Mesenchymal stem cell (in vitro differentiated cells and primary cell): ENCODE measurements around the gene PCDH15.

Source experiments
- DNase-seq: peaks from one replicate; pipeline ENCODE4 v3.0.0-alpha.2; 2013
- H2AFZ ChIP-seq: one replicate; pipeline ENCODE4 v1.6.1; 2013; ENCODE audit warnings: low read depth, mild to moderate bottlenecking, control low read depth, inconsistent platforms, low read length, moderate library complexity
- H2AK5ac ChIP-seq: 2 replicates; pipeline ENCODE4 v1.6.1; 2013; ENCODE audit warnings: low read length, moderate library complexity, mild to moderate bottlenecking, inconsistent platforms; ENCODE audit not compliant: severe bottlenecking
- H2BK120ac ChIP-seq: one replicate; pipeline ENCODE4 v1.6.1; 2013; ENCODE audit warnings: low read depth, mild to moderate bottlenecking, inconsistent platforms, low read length, moderate library complexity
- H2BK12ac ChIP-seq, 2 experiments: one replicate each; pipeline ENCODE4 v1.6.1; 2013; ENCODE audit warnings: inconsistent platforms in 2 of 2, low read length in 2 of 2, mild to moderate bottlenecking in 2 of 2, moderate library complexity in 2 of 2, control low read depth in 1 of 2
- H2BK15ac ChIP-seq: one replicate; pipeline ENCODE4 v1.6.1; 2013; ENCODE audit warnings: mild to moderate bottlenecking, low read depth, inconsistent platforms; ENCODE audit not compliant: poor library complexity, severe bottlenecking
- H2BK5ac ChIP-seq: 2 replicates; pipeline ENCODE4 v1.6.1; 2013; ENCODE audit warnings: low read depth, mild to moderate bottlenecking, low read length, control low read depth, inconsistent platforms; ENCODE audit not compliant: poor library complexity, severe bottlenecking
- H3K14ac ChIP-seq, 2 experiments: one replicate each; pipeline ENCODE4 v1.6.1; 2013; ENCODE audit warnings: inconsistent platforms in 2 of 2, low read length in 2 of 2, control low read depth in 1 of 2, mild to moderate bottlenecking in 1 of 2, moderate library complexity in 1 of 2
- H3K18ac ChIP-seq, 2 experiments: one replicate each; pipeline ENCODE4 v1.6.1; 2013; ENCODE audit warnings: inconsistent platforms in 2 of 2, low read length in 2 of 2, control low read depth in 1 of 2, low read depth in 1 of 2, mild to moderate bottlenecking in 1 of 2
- H3K23ac ChIP-seq, 2 experiments: one replicate each; pipeline ENCODE4 v1.6.1; 2013; ENCODE audit warnings: inconsistent platforms in 2 of 2, low read length in 2 of 2, mild to moderate bottlenecking in 2 of 2, moderate library complexity in 2 of 2, control low read depth in 1 of 2
- H3K27ac ChIP-seq: 2 replicates; pipeline ENCODE4 v1.5.1; 2013; ENCODE audit warnings: mild to moderate bottlenecking, moderate library complexity, low read length, control low read depth, inconsistent platforms; ENCODE audit not compliant: poor library complexity, severe bottlenecking
- H3K27me3 ChIP-seq, 2 experiments: 2 replicates each; pipeline versions ENCODE4 v1.6.1 to v1.7.0; 2013; ENCODE audit warnings: low read length in 2 of 2, mild to moderate bottlenecking in 2 of 2, moderate library complexity in 2 of 2, control low read depth in 1 of 2, inconsistent platforms in 1 of 2; ENCODE audit not compliant: control insufficient read depth in 1 of 2, insufficient read depth in 1 of 2
- H3K36me3 ChIP-seq, 2 experiments: 2 replicates each; pipeline versions ENCODE4 v1.6.1 to v1.7.0; 2013; ENCODE audit warnings: low read length in 2 of 2, control low read depth in 1 of 2, inconsistent platforms in 1 of 2, low read depth in 1 of 2, mild to moderate bottlenecking in 1 of 2; ENCODE audit not compliant: insufficient read depth in 2 of 2, control insufficient read depth in 1 of 2
- H3K4ac ChIP-seq, 2 experiments: one replicate each; pipeline ENCODE4 v1.6.1; 2013; ENCODE audit warnings: inconsistent platforms in 2 of 2, low read length in 2 of 2, mild to moderate bottlenecking in 2 of 2, moderate library complexity in 2 of 2, control low read depth in 1 of 2, low read depth in 1 of 2
- H3K4me1 ChIP-seq: 2 replicates; pipeline ENCODE4 v1.6.1; 2013; ENCODE audit warnings: low read depth, low read length, control low read depth; ENCODE audit not compliant: control insufficient read depth, insufficient read depth
- H3K4me2 ChIP-seq: 2 replicates; pipeline ENCODE4 v1.6.1; 2013; ENCODE audit warnings: low read length, mild to moderate bottlenecking, inconsistent platforms; ENCODE audit not compliant: poor library complexity, severe bottlenecking
- H3K4me3 ChIP-seq, 2 experiments: 2 replicates each; pipeline versions ENCODE4 v1.5.1 to v1.7.0; 2013; ENCODE audit warnings: low read length in 2 of 2, mild to moderate bottlenecking in 2 of 2, control low read depth in 1 of 2, low read depth in 1 of 2; ENCODE audit not compliant: insufficient read depth in 1 of 2
- H3K79me1 ChIP-seq: replicated peaks from 2 replicates; pipeline ENCODE4 v1.6.1; 2013; ENCODE audit warnings: mild to moderate bottlenecking, control low read depth, low read length, inconsistent platforms; ENCODE audit not compliant: poor library complexity, severe bottlenecking
- H3K9ac ChIP-seq: 2 replicates; pipeline ENCODE4 v1.7.0; 2013; ENCODE audit warnings: mild to moderate bottlenecking, low read length, moderate library complexity
- H3K9me3 ChIP-seq: 2 replicates; pipeline ENCODE4 v1.7.0; 2013; ENCODE audit warnings: mild to moderate bottlenecking, low read length; ENCODE audit not compliant: control insufficient read depth
- H4K8ac ChIP-seq: one replicate; pipeline ENCODE4 v1.6.1; 2013; ENCODE audit warnings: inconsistent platforms, mild to moderate bottlenecking, low read length, moderate library complexity
- H4K91ac ChIP-seq: one replicate; pipeline ENCODE4 v1.6.1; 2013; ENCODE audit warnings: mild to moderate bottlenecking, low read length, inconsistent platforms
- WGBS: methylation state at CpG from one replicate; pipeline ENCODE4 v1.1.7; 2013; ENCODE audit warnings: mixed read lengths; 5-methylcytosine and 5-hydroxymethylcytosine counted together

Gene PCDH15

DNA sequence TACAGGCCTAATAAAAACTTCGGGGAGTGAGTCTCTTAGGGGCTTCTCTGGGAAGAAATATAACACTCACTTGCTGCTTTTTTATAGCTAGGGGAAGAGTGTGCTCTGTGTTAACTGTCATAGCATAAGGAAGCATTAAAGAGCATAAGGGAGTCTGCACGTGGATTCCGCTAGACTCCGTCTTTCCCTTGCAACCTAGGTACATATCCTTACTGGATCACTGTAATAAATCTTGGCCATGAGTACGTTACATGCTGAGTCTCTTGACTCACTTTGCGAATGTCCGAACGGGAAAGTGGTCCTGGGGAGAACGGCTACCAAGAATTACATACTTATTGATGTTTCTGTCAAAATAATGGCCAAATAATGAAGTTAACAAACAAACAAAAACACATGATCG lies 1029.3 kb downstream of the PCDH15 start:
- H3K36me3 ChIP-seq: no peaks in the 10 kb centered on the region
- no peak overlapping the region for H4K8ac ChIP-seq
- H3K79me1 ChIP-seq: no peaks in the 10 kb centered on the region
- no peak overlapping the region for H3K14ac ChIP-seq
- H3K27me3 ChIP-seq: no peaks in the 10 kb centered on the region
- no peak overlapping the region for H3K18ac ChIP-seq
- peak overlapping the region; percentile 4 for H3K4me2 ChIP-seq
- no peak overlapping the region for H2AK5ac ChIP-seq
- H2BK5ac ChIP-seq: no peak overlapping the region
- H2BK12ac ChIP-seq: no peak overlapping the region
- H3K23ac ChIP-seq: no peak overlapping the region
- WGBS: 31% methylated on average over 4 of the region's 10 CpGs
- H2BK120ac ChIP-seq: no peak overlapping the region
- H3K9ac ChIP-seq: no peak overlapping the region
- H3K27ac ChIP-seq: no peak overlapping the region
- no peak overlapping the region for H4K91ac ChIP-seq
- no peak overlapping the region for H2BK15ac ChIP-seq
- no peaks in the 10 kb centered on the region for H3K4me1 ChIP-seq
- H3K4me3 ChIP-seq: no peak overlapping the region
- DNase-seq: no peak
- H2AFZ ChIP-seq: no peak overlapping the region
- H3K4ac ChIP-seq: no peak overlapping the region
- H3K9me3 ChIP-seq: no peaks in the 10 kb centered on the region

DNA sequence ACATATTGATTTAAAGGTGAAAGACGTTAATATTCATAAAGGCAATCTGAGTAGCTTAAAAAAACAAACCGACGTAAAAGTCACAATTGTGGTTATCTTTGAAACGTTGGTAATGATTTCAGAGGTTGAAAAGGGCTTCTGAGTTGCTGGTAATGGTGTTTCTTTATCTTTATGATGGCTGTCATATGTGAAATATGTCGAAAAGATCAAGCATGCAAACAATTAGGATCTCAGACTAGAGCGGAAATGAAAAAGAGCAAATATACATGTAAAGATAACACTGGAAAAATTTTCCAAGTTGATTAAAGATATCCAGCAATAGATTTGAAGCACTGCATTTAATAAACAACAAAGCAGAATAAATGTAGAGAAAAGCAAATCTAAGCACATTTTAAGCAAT lies 1030.1 kb downstream of the PCDH15 start:
- Histone ChIP-seq H3K4ac (no peak overlapping the region), H3K36me3 (no peaks in the 10 kb centered on the region), H4K8ac (no peak overlapping the region), H3K27ac (no peak overlapping the region), H2BK15ac (no peak overlapping the region), H3K9me3 (no peaks in the 10 kb centered on the region), H3K23ac (no peak overlapping the region), H3K18ac (no peak overlapping the region), H2AK5ac (no peak overlapping the region), H2BK12ac (no peak overlapping the region), H3K4me3 (no peak overlapping the region), H3K4me2 (no peak overlapping the region), H3K27me3 (no peaks in the 10 kb centered on the region), H3K14ac (no peak overlapping the region), H3K9ac (no peak overlapping the region), H4K91ac (no peak overlapping the region), H2BK120ac (no peak overlapping the region), H3K4me1 (no peaks in the 10 kb centered on the region), H2AFZ (no peak overlapping the region), H2BK5ac (no peak overlapping the region), H3K79me1 (no peaks in the 10 kb centered on the region)
- no peak for DNase-seq
- 72% methylated on average over 4 of the region's 6 CpGs for WGBS

DNA sequence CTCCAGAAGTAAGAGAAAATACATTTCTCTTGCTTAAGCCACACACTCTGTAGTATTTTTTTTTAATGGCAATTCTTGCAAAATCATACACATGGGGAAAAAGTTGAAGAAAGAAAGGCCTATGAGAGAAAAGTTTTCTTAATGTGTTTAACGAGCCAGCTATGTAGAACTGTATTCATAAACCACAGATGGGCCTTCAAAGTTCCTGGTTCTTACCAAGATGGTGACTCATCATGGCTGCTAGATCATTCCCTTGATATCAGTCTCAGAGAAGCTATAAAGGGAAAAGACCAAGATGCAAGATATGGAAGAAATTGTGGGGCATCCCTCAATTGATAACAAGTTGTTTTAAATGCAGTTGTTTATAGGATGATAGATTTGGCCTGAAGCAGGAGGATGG lies 1035.7 kb downstream of the PCDH15 start:
- H3K4me2 ChIP-seq: no peak overlapping the region
- no peak overlapping the region for H3K18ac ChIP-seq
- H3K27me3 ChIP-seq: no peaks in the 10 kb centered on the region
- no peak overlapping the region for H4K91ac ChIP-seq
- H2BK12ac ChIP-seq: no peak overlapping the region
- peak; percentile 88 for DNase-seq
- H2BK15ac ChIP-seq: no peak overlapping the region
- no peak overlapping the region for H3K27ac ChIP-seq
- no peak overlapping the region for H2AFZ ChIP-seq
- no peak overlapping the region for H3K4ac ChIP-seq
- H3K79me1 ChIP-seq: no peaks in the 10 kb centered on the region
- H2BK120ac ChIP-seq: no peak overlapping the region
- H3K36me3 ChIP-seq: no peaks in the 10 kb centered on the region
- H3K9ac ChIP-seq: no peak overlapping the region
- 39% methylated on average over 1 of the region's 1 CpG for WGBS
- no peaks in the 10 kb centered on the region for H3K4me1 ChIP-seq
- H2AK5ac ChIP-seq: no peak overlapping the region
- no peak overlapping the region for H3K23ac ChIP-seq
- H4K8ac ChIP-seq: no peak overlapping the region
- no peak overlapping the region for H2BK5ac ChIP-seq
- H3K4me3 ChIP-seq: no peak overlapping the region
- no peaks in the 10 kb centered on the region for H3K9me3 ChIP-seq
- no peak overlapping the region for H3K14ac ChIP-seq

DNA sequence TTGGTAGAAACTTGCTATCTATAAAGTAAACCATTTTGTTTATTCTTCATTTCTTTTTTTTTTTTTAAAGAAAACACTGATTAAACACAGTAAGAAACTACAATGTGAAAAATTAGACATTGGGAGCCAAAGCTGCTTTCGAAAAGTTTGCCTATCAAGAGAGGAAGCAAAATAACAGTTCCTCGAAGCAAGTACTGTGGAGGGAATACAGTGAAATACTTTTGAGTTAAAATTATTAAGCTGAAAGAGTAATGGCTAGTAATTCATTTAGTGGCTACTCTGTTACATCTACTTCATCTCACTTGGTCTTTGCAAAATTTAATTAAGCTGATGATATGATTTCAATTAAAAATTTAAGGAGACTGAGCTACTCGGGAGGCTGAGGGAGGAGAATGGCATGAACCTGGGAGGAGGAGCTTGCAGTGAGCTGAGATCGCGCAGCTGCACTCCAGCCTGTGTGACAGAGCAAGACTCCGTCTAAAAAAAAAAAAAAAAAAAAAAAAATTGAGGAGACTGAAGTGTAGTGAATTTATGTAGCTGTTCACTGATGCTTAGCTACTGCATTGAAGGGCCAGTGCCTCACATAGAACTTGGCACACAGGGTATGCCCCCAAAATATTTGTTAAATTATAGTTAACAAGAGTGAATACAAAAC lies 1046.3 kb downstream of the PCDH15 start:
- no peak overlapping the region for H3K4me3 ChIP-seq
- H3K4me1 ChIP-seq: no peaks in the 10 kb centered on the region
- H3K4ac ChIP-seq: no peak overlapping the region
- H3K18ac ChIP-seq: no peak overlapping the region
- DNase-seq: peak; percentile 13
- no peaks in the 10 kb centered on the region for H3K79me1 ChIP-seq
- H2BK5ac ChIP-seq: no peak overlapping the region
- H3K14ac ChIP-seq: no peak overlapping the region
- no peak overlapping the region for H2BK12ac ChIP-seq
- H3K9me3 ChIP-seq: no peaks in the 10 kb centered on the region
- no peak overlapping the region for H4K8ac ChIP-seq
- H2BK120ac ChIP-seq: no peak overlapping the region
- no peak overlapping the region for H2AK5ac ChIP-seq
- no peak overlapping the region for H3K23ac ChIP-seq
- no peak overlapping the region for H2BK15ac ChIP-seq
- no peaks in the 10 kb centered on the region for H3K36me3 ChIP-seq
- no peak overlapping the region for H4K91ac ChIP-seq
- no peaks in the 10 kb centered on the region for H3K27me3 ChIP-seq
- no peak overlapping the region for H3K4me2 ChIP-seq
- H3K27ac ChIP-seq: no peak overlapping the region
- 55% methylated on average over 6 of the region's 6 CpGs for WGBS
- H3K9ac ChIP-seq: no peak overlapping the region
- no peak overlapping the region for H2AFZ ChIP-seq
